MM.1S (cell line): Measurements from ENCODE around the gene DPH1.
"Not testable (repeated sequence)": the region's sequence is repeated elsewhere in the genome, so short reads cannot be mapped to it uniquely, and the experiment has no call there.

ENCODE experiments used
- DNase-seq: peaks from one replicate; pipeline ENCODE4 v3.0.0-alpha.2; 2015
- H2AFZ ChIP-seq: fragments of 300-600 bp; sonication (generic); 2 replicates; pipeline ENCODE4 v1.6.0; 2016; ENCODE audit warnings: antibody characterized with exemption, low read length
- H3F3A ChIP-seq: fragments of 300-600 bp; sonication (generic); 2 replicates; pipeline ENCODE4 v1.6.1; 2016; ENCODE audit warnings: mild to moderate bottlenecking, antibody characterized with exemption, low read length, moderate library complexity, mixed read lengths; ENCODE audit not compliant: insufficient read depth
- H3K27ac ChIP-seq: fragments of 300-600 bp; sonication (generic); 2 replicates; pipeline ENCODE4 v1.5.1; 2016; ENCODE audit warnings: mild to moderate bottlenecking, low read length
- H3K27me3 ChIP-seq: fragments of 300-600 bp; sonication (generic); replicated peaks from 2 replicates; pipeline ENCODE4 v1.6.0; 2016; ENCODE audit warnings: low read length; ENCODE audit not compliant: insufficient read depth
- H3K36me3 ChIP-seq: fragments of 300-600 bp; sonication (generic); replicated peaks from 2 replicates; pipeline ENCODE4 v1.6.1; 2016; ENCODE audit warnings: mild to moderate bottlenecking, low read length, mixed read lengths; ENCODE audit not compliant: insufficient read depth
- H3K4me1 ChIP-seq: fragments of 300-600 bp; sonication (generic); 2 replicates; pipeline ENCODE4 v1.6.1; 2016; ENCODE audit warnings: low read length, mixed read lengths
- H3K4me2 ChIP-seq: fragments of 300-600 bp; sonication (generic); 2 replicates; pipeline ENCODE4 v1.6.0; 2016; ENCODE audit warnings: low read depth, low read length
- H3K4me3 ChIP-seq: fragments of 300-600 bp; sonication (generic); 2 replicates; pipeline ENCODE4 v1.5.1; 2016; ENCODE audit warnings: low read length, mixed read lengths
- H3K79me2 ChIP-seq: fragments of 300-600 bp; sonication (generic); 2 replicates; pipeline ENCODE4 v1.6.1; 2016; ENCODE audit warnings: mixed run types, low read length, mixed read lengths
- H3K9ac ChIP-seq: fragments of 300-600 bp; sonication (generic); 2 replicates; pipeline ENCODE4 v1.6.1; 2016; ENCODE audit warnings: low read length, mixed read lengths
- H3K9me2 ChIP-seq: fragments of 300-600 bp; sonication (generic); replicated peaks from 2 replicates; pipeline ENCODE4 v1.6.1; 2016; ENCODE audit warnings: mild to moderate bottlenecking, low read length, mixed read lengths; ENCODE audit not compliant: insufficient read depth
- H3K9me3 ChIP-seq: fragments of 300-600 bp; sonication (generic); replicated peaks from 2 replicates; pipeline ENCODE4 v1.6.1; 2016; ENCODE audit warnings: mild to moderate bottlenecking, low read length, mixed read lengths; ENCODE audit not compliant: insufficient read depth
- H4K20me1 ChIP-seq: fragments of 300-600 bp; sonication (generic); 2 replicates; pipeline ENCODE4 v1.6.1; 2016; ENCODE audit warnings: mild to moderate bottlenecking, low read length, moderate library complexity, mixed read lengths; ENCODE audit not compliant: insufficient read depth
- EZH2 ChIP-seq: fragments of 300-600 bp; sonication (generic); optimal IDR thresholded peaks from 2 replicates; pipeline ENCODE3; 2017; ENCODE audit warnings: low read depth, mild to moderate bottlenecking, antibody characterized with exemption, low read length, mixed read lengths
- EZH2phosphoT487 ChIP-seq: fragments of 300-600 bp; sonication (generic); IDR thresholded peaks from 2 replicates; pipeline ENCODE4 v1.6.1; 2018; ENCODE audit warnings: antibody characterized with exemption, low read length
- TF ChIP-seq, protein P1 (sequence below): fragments of 300-600 bp; sonication (generic); IDR thresholded peaks from 2 replicates; pipeline ENCODE4 v1.5.1; 2016; ENCODE audit warnings: antibody characterized with exemption, low read length, mixed read lengths

The DPH1 gene

DNA sequence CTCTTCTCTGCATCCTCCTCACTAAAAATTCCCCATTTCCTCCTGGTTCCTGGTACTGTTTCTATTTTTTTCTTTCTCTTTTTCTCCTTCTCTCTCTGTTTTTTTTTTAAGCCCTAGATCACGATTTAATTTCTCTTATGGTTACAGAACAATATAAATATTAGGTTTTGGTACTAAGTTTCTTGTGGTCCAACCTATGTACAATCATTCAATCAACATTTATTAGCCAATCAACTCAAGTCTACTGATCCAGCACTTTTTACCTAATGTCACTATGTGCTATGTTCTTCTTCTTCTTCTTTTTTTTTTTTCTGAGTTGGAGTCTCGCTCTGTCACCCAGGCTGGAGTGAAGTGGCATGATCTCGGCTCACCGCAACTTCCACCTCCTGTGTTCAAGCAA lies 17.5 kb upstream of the DPH1 start:
- Histone ChIP-seq H3K9ac (no peak overlapping the region), H3F3A (no peaks in the 10 kb centered on the region; the same call in 1 of the 2 replicates), H2AFZ (no peak overlapping the region), H3K36me3 (no peaks in the 10 kb centered on the region), H3K9me3 (no peaks in the 10 kb centered on the region), H3K27me3 (peaks cover 79% of the 10 kb centered on the region), H3K4me3 (no peak overlapping the region), H3K4me2 (no peak overlapping the region), H3K4me1 (peaks cover 8% of the 10 kb centered on the region), H3K9me2 (no peaks in the 10 kb centered on the region), H3K79me2 (no peaks in the 10 kb centered on the region), H4K20me1 (no peaks in the 10 kb centered on the region), H3K27ac (no peak overlapping the region)
- no peak for TF ChIP-seq EZH2phosphoT487
- no peak for TF ChIP-seq EZH2
- TF ChIP-seq, protein P1, sequence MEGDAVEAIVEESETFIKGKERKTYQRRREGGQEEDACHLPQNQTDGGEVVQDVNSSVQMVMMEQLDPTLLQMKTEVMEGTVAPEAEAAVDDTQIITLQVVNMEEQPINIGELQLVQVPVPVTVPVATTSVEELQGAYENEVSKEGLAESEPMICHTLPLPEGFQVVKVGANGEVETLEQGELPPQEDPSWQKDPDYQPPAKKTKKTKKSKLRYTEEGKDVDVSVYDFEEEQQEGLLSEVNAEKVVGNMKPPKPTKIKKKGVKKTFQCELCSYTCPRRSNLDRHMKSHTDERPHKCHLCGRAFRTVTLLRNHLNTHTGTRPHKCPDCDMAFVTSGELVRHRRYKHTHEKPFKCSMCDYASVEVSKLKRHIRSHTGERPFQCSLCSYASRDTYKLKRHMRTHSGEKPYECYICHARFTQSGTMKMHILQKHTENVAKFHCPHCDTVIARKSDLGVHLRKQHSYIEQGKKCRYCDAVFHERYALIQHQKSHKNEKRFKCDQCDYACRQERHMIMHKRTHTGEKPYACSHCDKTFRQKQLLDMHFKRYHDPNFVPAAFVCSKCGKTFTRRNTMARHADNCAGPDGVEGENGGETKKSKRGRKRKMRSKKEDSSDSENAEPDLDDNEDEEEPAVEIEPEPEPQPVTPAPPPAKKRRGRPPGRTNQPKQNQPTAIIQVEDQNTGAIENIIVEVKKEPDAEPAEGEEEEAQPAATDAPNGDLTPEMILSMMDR: no peak
- no peak for DNase-seq

DNA sequence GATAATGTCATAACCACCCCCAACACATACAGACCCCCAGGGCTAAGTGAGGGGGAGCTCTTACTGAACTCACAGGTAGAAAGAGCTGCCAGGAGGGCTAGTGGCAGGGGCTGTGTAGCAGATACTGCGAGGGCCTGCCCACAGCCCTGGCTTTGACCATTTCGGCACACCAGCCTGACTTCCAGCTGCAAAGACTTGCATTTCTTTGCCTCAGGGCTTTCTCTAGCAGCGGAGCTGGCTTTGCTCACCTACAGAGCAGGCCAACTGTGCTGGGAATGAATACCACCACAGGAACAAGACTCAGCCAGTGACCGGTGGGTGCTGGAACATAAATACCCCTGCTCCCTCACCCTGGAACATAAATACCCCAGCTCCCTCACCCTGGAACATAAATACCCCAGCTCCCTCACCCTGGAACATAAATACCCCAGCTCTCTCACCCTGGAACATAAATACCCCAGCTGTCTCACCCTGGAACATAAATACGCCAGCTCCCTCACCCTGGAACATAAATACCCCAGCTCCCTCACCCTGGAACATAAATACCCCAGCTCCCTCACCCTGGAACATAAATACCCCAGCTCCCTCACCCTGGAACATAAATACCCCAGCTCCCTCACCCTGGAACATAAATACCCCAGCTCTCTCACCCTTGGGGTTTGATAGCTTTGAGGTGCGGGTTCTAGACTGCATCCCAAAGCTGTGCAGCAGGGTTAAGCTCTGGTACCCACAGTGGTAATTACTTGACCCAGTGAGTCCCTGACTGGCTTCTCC lies 16.5 kb upstream of the DPH1 start:
- H3K27ac ChIP-seq, H3K4me3 ChIP-seq, H3K4me2 ChIP-seq, H3K9ac ChIP-seq, H4K20me1 ChIP-seq, H3K9me3 ChIP-seq, DNase-seq, H2AFZ ChIP-seq, H3K79me2 ChIP-seq, H3F3A ChIP-seq, H3K36me3 ChIP-seq, H3K9me2 ChIP-seq: not testable (repeated sequence)
- H3K4me1 ChIP-seq: peaks cover 15% of the 10 kb centered on the region
- H3K27me3 ChIP-seq: peaks cover 79% of the 10 kb centered on the region

DNA sequence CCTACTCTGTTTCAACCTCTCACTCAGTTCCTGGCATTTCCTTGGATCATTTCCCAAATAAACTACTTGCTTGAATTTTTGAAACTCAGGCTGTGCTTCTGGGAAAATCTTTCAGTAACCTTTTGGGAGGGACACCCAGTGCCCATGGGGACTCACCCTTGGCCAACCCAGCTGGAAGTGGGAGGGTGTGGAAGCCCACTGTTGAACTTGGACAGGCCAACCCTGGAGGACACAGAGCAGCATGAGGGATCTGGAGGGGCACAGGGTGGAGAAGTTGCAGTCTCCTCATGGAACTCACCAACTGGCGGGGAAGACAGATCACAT lies 16.0 kb upstream of the DPH1 start:
- Histone ChIP-seq H3K9me2 (no peaks in the 10 kb centered on the region), H3K27ac (no peak overlapping the region), H3K27me3 (peaks cover 79% of the 10 kb centered on the region), H3K4me1 (peaks cover 15% of the 10 kb centered on the region), H4K20me1 (no peaks in the 10 kb centered on the region), H3K9ac (no peak overlapping the region), H2AFZ (no peak overlapping the region), H3K9me3 (no peaks in the 10 kb centered on the region), H3K4me3 (no peak overlapping the region), H3F3A (no peaks in the 10 kb centered on the region; the same call in 1 of the 2 replicates), H3K4me2 (no peak overlapping the region), H3K79me2 (no peaks in the 10 kb centered on the region), H3K36me3 (no peaks in the 10 kb centered on the region)
- no peak for DNase-seq
- TF ChIP-seq EZH2phosphoT487 (no peak), EZH2 (no peak)
- TF ChIP-seq, protein P1: no peak

DNA sequence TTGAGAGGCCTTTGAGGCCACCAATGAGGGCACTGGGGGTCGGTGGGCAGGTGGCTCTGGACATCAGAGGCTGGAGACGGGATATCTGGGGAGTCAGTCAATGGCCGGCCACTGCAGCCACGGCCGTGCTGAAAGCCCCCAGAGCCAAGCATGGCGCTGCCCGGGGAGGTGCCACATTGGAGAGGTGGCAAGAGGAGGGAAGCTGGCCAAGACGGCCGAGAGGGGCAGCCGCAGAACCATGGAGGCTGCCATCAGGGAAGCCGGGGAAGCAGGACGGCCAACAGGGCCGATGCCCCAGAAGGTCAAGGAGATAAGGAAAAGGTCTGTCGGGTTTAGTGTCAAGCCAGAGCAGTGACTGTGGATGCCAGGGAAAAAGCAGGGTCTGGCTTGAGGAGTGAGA lies 14.6 kb upstream of the DPH1 start:
- Histone ChIP-seq H3F3A (no peaks in the 10 kb centered on the region; the same call in 1 of the 2 replicates), H4K20me1 (no peaks in the 10 kb centered on the region), H3K4me3 (no peak overlapping the region), H3K9ac (no peak overlapping the region), H3K27me3 (peaks cover 90% of the 10 kb centered on the region), H3K27ac (no peak overlapping the region), H3K9me3 (no peaks in the 10 kb centered on the region), H3K9me2 (no peaks in the 10 kb centered on the region), H2AFZ (no peak overlapping the region), H3K4me2 (no peak overlapping the region), H3K4me1 (peaks cover 15% of the 10 kb centered on the region), H3K79me2 (no peaks in the 10 kb centered on the region), H3K36me3 (no peaks in the 10 kb centered on the region)
- DNase-seq: no peak
- TF ChIP-seq, protein P1: no peak
- no peak for TF ChIP-seq EZH2
- TF ChIP-seq EZH2phosphoT487: no peak
